ENCODE data around the gene SEC61G. TPM values are rescaled to one million over a fixed set of nuclear protein-coding genes. Genes with fewer than 3 reads are reported as not detected.

Gene SEC61G
- total RNA-seq, 2 donors from 2014 or later = 86.4 to 97.0 TPM

- intact Hi-C loops (cut with DNase I) = no loop called here
- no peak for DNase-seq (ENCODE audit: low spot score)
Observed at GRCh38 chr7:54705436-54705835, 53.6 kb downstream of the SEC61G start.

- no peak for DNase-seq (ENCODE audit: low spot score)
- intact Hi-C loops (cut with DNase I) = no loop called here
Observed at GRCh38 chr7:54704851-54705250, 54.2 kb downstream of the SEC61G start.

Other genes with a start within 250 kb of the SEC61G start
- gene VSTM2A, start 216.8 kb downstream of the SEC61G start, total RNA-seq = not detected

Data from posterior vena cava (tissue), 2 donors.